ENCODE measurements around the gene ANTKMT. TPM values are rescaled to one million over a fixed set of nuclear protein-coding genes. Genes with fewer than 3 reads are reported as not detected.

The ANTKMT gene
- total RNA-seq, 4 donors from 2014 or later = 6.2 to 21.1 (median 19.1) TPM

GRCh38 chr16:703406-703805 lies 17.5 kb upstream of the ANTKMT start:
- Histone ChIP-seq H3K4me1 (peaks cover 0 to 10% of the 10 kb centered on the region in 2 donors), H3K27me3 (peaks cover 33 to 34% of the 10 kb centered on the region in 2 donors), H3K36me3 (no peaks in the 10 kb centered on the region), H3K4me3 (no peak overlapping the region), H3K27ac (no peak overlapping the region), H3K9me3 (no peaks in the 10 kb centered on the region)
- intact Hi-C loops (cut with DNase I; ENCODE audit: low total_unique reads) = no loop called here
- no peak for DNase-seq
- TF ChIP-seq CTCF (IDR thresholded peaks at IDR 0.05) = no peak
- no peak for TF ChIP-seq POLR2A (IDR thresholded peaks at IDR 0.05)

DNA sequence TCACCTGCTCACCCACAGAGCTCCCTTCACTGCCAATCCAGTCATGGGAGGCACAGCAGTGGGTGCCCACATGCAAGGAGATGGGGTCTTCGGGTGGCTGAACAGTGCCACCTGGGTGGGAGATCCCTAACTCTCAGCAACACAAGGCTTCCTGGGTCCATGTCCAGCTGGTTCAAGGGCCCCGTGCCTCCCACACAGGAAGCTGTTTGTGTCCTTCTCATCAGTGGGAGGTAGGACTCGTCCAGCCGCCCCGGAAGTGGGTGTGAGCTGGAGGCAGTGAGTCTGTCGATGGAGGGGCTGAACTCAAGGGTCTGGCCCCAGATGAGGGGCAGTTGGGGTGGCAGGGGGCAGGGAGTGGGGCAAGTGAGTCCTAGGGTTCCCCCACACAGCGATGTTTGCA lies 16.9 kb upstream of the ANTKMT start:
- Histone ChIP-seq H3K9me3 (no peaks in the 10 kb centered on the region), H3K4me1 (peaks cover 0 to 10% of the 10 kb centered on the region in 2 donors), H3K4me3 (no peak overlapping the region), H3K27ac (no peak overlapping the region), H3K27me3 (peaks cover 34 to 37% of the 10 kb centered on the region in 2 donors), H3K36me3 (no peaks in the 10 kb centered on the region)
- no peak for TF ChIP-seq POLR2A (IDR thresholded peaks at IDR 0.05)
- TF ChIP-seq CTCF (IDR thresholded peaks at IDR 0.05) = no peak
- DNase-seq = no peak
- intact Hi-C loops (cut with DNase I; ENCODE audit: low total_unique reads) = no loop called here

DNA sequence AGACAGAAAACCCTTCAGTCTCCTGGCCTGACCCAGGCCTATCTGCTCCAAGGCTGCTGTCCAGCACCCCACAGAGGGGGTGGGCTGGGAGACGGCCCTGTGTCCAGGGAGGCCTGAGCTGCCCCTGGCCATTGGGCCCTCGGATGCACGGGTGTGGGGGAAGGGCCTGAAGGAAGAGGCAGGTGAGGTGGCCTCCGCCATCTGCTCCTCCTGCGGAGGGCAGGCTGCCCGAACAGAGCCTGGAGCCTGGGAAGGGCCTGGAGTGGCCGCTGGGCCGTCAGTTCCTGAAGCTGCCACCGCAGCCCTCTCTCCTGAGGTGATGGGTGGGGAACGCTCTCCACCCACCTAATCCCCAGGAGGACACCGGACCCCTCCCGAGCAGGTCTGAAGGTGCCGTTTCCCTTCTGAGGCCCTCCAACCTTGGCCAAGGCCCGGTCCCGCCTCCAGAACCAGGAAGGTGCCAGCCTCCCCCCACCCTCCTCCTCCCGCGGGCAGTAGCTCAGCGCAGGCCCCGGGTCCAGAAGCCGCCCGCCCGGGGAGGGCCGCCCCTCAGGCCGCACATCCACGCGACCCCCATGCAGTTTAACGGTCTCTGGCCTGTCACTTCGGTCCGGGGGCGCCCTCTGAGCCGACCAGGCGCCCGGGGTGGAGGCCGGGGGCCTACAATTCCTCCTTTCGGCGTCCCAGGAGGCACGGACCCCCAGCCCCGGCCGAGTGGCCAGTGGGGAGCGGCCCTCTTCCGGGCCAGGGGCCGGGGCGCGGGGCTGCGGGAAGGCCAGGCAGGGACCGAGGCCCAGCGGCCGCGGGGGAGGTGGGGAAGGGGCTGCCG lies 16.2 kb upstream of the ANTKMT start:
- Histone ChIP-seq H3K4me3 (no peak overlapping the region), H3K9me3 (no peaks in the 10 kb centered on the region), H3K27me3 (peaks cover 34 to 37% of the 10 kb centered on the region in 2 donors), H3K36me3 (no peaks in the 10 kb centered on the region), H3K4me1 (peaks cover 0 to 10% of the 10 kb centered on the region in 2 donors), H3K27ac (no peak overlapping the region)
- intact Hi-C loops (cut with DNase I; ENCODE audit: low total_unique reads) = no loop called here
- DNase-seq = no peak
- TF ChIP-seq CTCF (IDR thresholded peaks at IDR 0.05) = no peak
- TF ChIP-seq POLR2A (IDR thresholded peaks at IDR 0.05) = no peak

- Histone ChIP-seq H3K27me3 (peaks cover 32 to 37% of the 10 kb centered on the region in 2 donors), H3K27ac (no peak within 1 kb of the TSS), H3K36me3 (no peaks in the 10 kb centered on the region), H3K4me3 (no peak within 1 kb of the TSS), H3K4me1 (peaks cover 0 to 10% of the 10 kb centered on the region in 2 donors), H3K9me3 (no peaks in the 10 kb centered on the region)
- no peak for DNase-seq
- no peak for TF ChIP-seq CTCF (IDR thresholded peaks at IDR 0.05)
- TF ChIP-seq POLR2A (IDR thresholded peaks at IDR 0.05) = no peak
- intact Hi-C loops (cut with DNase I; ENCODE audit: low total_unique reads) = no loop called here
Observed at GRCh38 chr16:705431-706188, 15.3 kb upstream of the ANTKMT start, which contains the start of gene FBXL16. FBXL16 (minus strand) TSS chr16:705801; CDS start chr16:697405, 8,396 bp downstream.
